ENCODE measurements around the gene SLC35F1. TPM values are rescaled to one million over a fixed set of nuclear protein-coding genes. Genes with fewer than 3 reads are reported as not detected.

Gene SLC35F1
- total RNA-seq, 1 experiment from 2014 or later = 4.3 TPM

DNA sequence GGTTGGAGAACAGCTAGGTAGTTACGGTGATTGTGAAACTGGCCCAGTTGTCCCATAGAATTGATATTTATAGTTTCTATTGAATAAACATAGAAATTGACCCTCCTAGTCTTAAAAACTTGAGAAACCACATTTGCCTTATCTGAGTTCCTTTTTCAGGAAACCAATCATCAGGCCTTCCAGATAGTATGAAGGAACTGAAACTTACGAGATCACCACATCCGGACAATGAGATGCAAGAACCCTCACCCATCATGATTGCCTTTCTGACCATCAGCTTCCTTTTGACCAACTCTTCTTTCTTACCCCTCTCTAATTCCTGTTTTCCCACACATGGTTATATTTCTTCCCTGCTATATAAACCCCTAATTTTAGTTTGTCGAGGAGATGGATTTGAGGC is 21.8 kb downstream of the SLC35F1 start:
- H3K9me3 Mint-ChIP-seq = peaks cover 15 to 21% of the 10 kb centered on the region in 2 experiments
- Histone ChIP-seq H3K27me3 (ENCODE audit: insufficient read depth, low read length) (no peaks in the 10 kb centered on the region), H2BK15ac (ENCODE audit: low read depth, low read length) (no peak overlapping the region), H3K23me2 (ENCODE audit: insufficient read length, low read depth, low read length, poor library complexity, severe bottlenecking) (no peaks in the 10 kb centered on the region), H2AFZ (ENCODE audit: low read length) (no peak overlapping the region), H2BK20ac (ENCODE audit: low read depth, low read length, poor library complexity, severe bottlenecking) (no peak overlapping the region), H3K4ac (ENCODE audit: low read depth, low read length) (no peak overlapping the region), H3K4me1 (ENCODE audit: insufficient read depth, low read length) (no peaks in the 10 kb centered on the region), H4K91ac (ENCODE audit: insufficient read length, low read depth, low read length) (no peak overlapping the region), H3K79me1 (ENCODE audit: insufficient read depth, low read depth, low read length, poor library complexity, severe bottlenecking) (no peaks in the 10 kb centered on the region), H3K18ac (ENCODE audit: insufficient read length, low read depth, low read length) (no peak overlapping the region), H3K9ac (ENCODE audit: extremely low read depth, insufficient read length, low read length) (no peak overlapping the region), H3K14ac (ENCODE audit: insufficient read depth, low read length) (no peak overlapping the region), H3K56ac (ENCODE audit: insufficient read length, low read depth, low read length) (no peak overlapping the region), H3K79me2 (ENCODE audit: insufficient read depth, low read length) (no peaks in the 10 kb centered on the region), H3K9me3 (ENCODE audit: control insufficient read depth, low read depth, low read length) (peaks cover 4% of the 10 kb centered on the region), H3K4me2 (ENCODE audit: insufficient read depth, insufficient read length, low read length) (no peak overlapping the region), H4K20me1 (ENCODE audit: control insufficient read depth, insufficient read depth, insufficient read length) (no peaks in the 10 kb centered on the region), H3T11ph (ENCODE audit: low read length) (no peak overlapping the region), H2BK120ac (ENCODE audit: low read depth, low read length, poor library complexity, severe bottlenecking) (no peak overlapping the region), H2AK5ac (ENCODE audit: insufficient read length, low read length) (no peak overlapping the region), H3K23ac (ENCODE audit: insufficient read length, low read depth, low read length) (no peak overlapping the region), H4K5ac (ENCODE audit: insufficient read length, low read depth, low read length) (no peak overlapping the region), H4K8ac (replicated peaks; ENCODE audit: insufficient read length, low read depth, low read length) (no peak overlapping the region), H2BK12ac (ENCODE audit: insufficient read length, low read depth, low read length) (no peak overlapping the region), H2BK5ac (ENCODE audit: insufficient read length, low read length) (no peak overlapping the region), H3K27ac (ENCODE audit: insufficient read length, low read depth, low read length) (no peak overlapping the region)
- peaks cover 3% of the 10 kb centered on the region for H3K27me3 Mint-ChIP-seq (ENCODE audit: low read depth)
- DNase-seq = no peak
- no peak overlapping the region for H3K27ac Mint-ChIP-seq
- H3K4me1 Mint-ChIP-seq = peaks cover 4% of the 10 kb centered on the region in 2 experiments
- TF ChIP-seq, protein P1, sequence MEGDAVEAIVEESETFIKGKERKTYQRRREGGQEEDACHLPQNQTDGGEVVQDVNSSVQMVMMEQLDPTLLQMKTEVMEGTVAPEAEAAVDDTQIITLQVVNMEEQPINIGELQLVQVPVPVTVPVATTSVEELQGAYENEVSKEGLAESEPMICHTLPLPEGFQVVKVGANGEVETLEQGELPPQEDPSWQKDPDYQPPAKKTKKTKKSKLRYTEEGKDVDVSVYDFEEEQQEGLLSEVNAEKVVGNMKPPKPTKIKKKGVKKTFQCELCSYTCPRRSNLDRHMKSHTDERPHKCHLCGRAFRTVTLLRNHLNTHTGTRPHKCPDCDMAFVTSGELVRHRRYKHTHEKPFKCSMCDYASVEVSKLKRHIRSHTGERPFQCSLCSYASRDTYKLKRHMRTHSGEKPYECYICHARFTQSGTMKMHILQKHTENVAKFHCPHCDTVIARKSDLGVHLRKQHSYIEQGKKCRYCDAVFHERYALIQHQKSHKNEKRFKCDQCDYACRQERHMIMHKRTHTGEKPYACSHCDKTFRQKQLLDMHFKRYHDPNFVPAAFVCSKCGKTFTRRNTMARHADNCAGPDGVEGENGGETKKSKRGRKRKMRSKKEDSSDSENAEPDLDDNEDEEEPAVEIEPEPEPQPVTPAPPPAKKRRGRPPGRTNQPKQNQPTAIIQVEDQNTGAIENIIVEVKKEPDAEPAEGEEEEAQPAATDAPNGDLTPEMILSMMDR (conservative IDR thresholded peaks at IDR 0.05) = no peak
- no peak overlapping the region for H3K4me3 Mint-ChIP-seq
- peaks cover 6 to 25% (median 9%) of the 10 kb centered on the region in 3 experiments for H3K36me3 Mint-ChIP-seq (ENCODE audit: insufficient read depth in 1 of 3, low read depth in 3 of 3)
- WGBS (ENCODE audit: extremely low coverage, insufficient read length, low lambda C conversion rate) = no CpG with 5 or more reads among the region's 4 CpGs
